Naive thymus-derived CD4-positive, alpha-beta T cell (primary cell): ENCODE data around the gene IER5L. TPM values are rescaled to one million over a fixed set of nuclear protein-coding genes. Genes with fewer than 3 reads are reported as not detected.

Experiments
- ATAC-seq: fragments of 150-1000 bp; cut with Tn5 transposase; 2 replicates; pipeline ENCODE4 v1.10.0; 2021; ENCODE audit warnings: mild to moderate bottlenecking, moderate library complexity
- CTCF ChIA-PET: fragments of 350-600 bp; sonication (Branson Sonifier 250); formaldehyde crosslinking; loops from one replicate; lab custom pipeline; 2021; ENCODE audit warnings: antibody characterized with exemption; lab: Charles Lee
- POLR2A ChIA-PET: fragments of 350-600 bp; sonication (Branson Sonifier 250); formaldehyde crosslinking; loops from one replicate; lab custom pipeline; 2021; ENCODE audit warnings: antibody characterized with exemption, inconsistent platforms; lab: Charles Lee
- DNase-seq, 9 donors: peaks; one replicate each; pipeline versions ENCODE4 v3.0.0 to v3.0.0-alpha.2; 2020 to 2022; ENCODE audit warnings: mixed read lengths in 1 of 9
- H3K27ac ChIP-seq: one replicate; pipeline ENCODE4 v1.7.0; 2013; ENCODE audit warnings: mild to moderate bottlenecking, low read depth, low read length, moderate library complexity
- H3K27me3 ChIP-seq, 2 donors: one replicate each; pipeline ENCODE4 v1.7.0; 2013; ENCODE audit warnings: low read length in 2 of 2, mild to moderate bottlenecking in 2 of 2, moderate library complexity in 2 of 2; ENCODE audit not compliant: control insufficient read depth in 2 of 2, insufficient read depth in 2 of 2
- H3K36me3 ChIP-seq, 3 experiments: 1 replicate in 2 of 3; 2 replicates in 1 of 3; pipeline ENCODE4 v1.7.0; 2013; ENCODE audit warnings: low read length in 3 of 3, mild to moderate bottlenecking in 3 of 3, moderate library complexity in 1 of 3; ENCODE audit not compliant: insufficient read depth in 3 of 3, control insufficient read depth in 2 of 3
- H3K4me1 ChIP-seq, 2 donors: one replicate each; pipeline ENCODE4 v1.7.0; 2013; ENCODE audit warnings: low read length in 2 of 2, mild to moderate bottlenecking in 2 of 2, moderate library complexity in 1 of 2; ENCODE audit not compliant: control insufficient read depth in 2 of 2, insufficient read depth in 2 of 2
- H3K4me3 ChIP-seq: 2 replicates; pipeline ENCODE4 v1.7.0; 2013; ENCODE audit warnings: mild to moderate bottlenecking, low read length
- H3K9me3 ChIP-seq, 3 experiments: 1 replicate in 2 of 3; 2 replicates in 1 of 3; pipeline ENCODE4 v1.7.0; 2013; ENCODE audit warnings: low read length in 3 of 3; ENCODE audit not compliant: control insufficient read depth in 2 of 3
- H3K27ac Mint-ChIP-seq, 9 donors: one replicate each; pipeline ENCODE4 v1.8.0; 2020 to 2022; ENCODE audit warnings: mixed read lengths in 9 of 9, mild to moderate bottlenecking in 8 of 9, moderate library complexity in 5 of 9, inconsistent platforms in 2 of 9
- H3K27me3 Mint-ChIP-seq, 5 donors: one replicate each; pipeline ENCODE4 v1.8.0; 2021 to 2022; ENCODE audit warnings: mixed read lengths in 5 of 5, mild to moderate bottlenecking in 1 of 5
- H3K36me3 Mint-ChIP-seq, 5 donors: one replicate each; pipeline ENCODE4 v1.8.0; 2020 to 2022; ENCODE audit warnings: mixed read lengths in 5 of 5, mild to moderate bottlenecking in 3 of 5, inconsistent platforms in 1 of 5
- H3K4me1 Mint-ChIP-seq, 7 donors: one replicate each; pipeline ENCODE4 v1.8.0; 2020 to 2022; ENCODE audit warnings: mixed read lengths in 7 of 7, mild to moderate bottlenecking in 3 of 7, inconsistent platforms in 1 of 7
- H3K4me3 Mint-ChIP-seq, 10 donors: one replicate each; pipeline ENCODE4 v1.8.0; 2020 to 2022; ENCODE audit warnings: mild to moderate bottlenecking in 10 of 10, mixed read lengths in 10 of 10, moderate library complexity in 6 of 10, inconsistent platforms in 2 of 10
- H3K9me3 Mint-ChIP-seq, 11 donors: one replicate each; pipeline ENCODE4 v1.8.0; 2020 to 2022; ENCODE audit warnings: mixed read lengths in 11 of 11, mild to moderate bottlenecking in 4 of 11, inconsistent platforms in 1 of 11, moderate library complexity in 1 of 11
- intact Hi-C, 2 donors: fragments of 100-400 bp; cut with micrococcal nuclease; formaldehyde crosslinking; loops; one replicate each; pipeline ENCODE4 v1.15.1; 2023
- polyA plus RNA-seq, 2 donors: library from polyadenylated mRNA; unstranded; fragments of 300-500 nt; fragmentation: Illumina TruSeq; gene quantifications; one replicate each; pipeline ENCODE4 v1.2.3, GENCODE V29; 2021
- total RNA-seq, 6 experiments: library from RNA in 5 of 6; stranded (reverse) in 5 of 6; gene quantifications; 1 replicate in 5 of 6; 2 replicates in 1 of 6; pipeline ENCODE4 v1.2.3 and lab custom pipeline; 2021 to 2026

IER5L gene
- total and polyA plus RNA-seq, 7 experiments from 2014 or later = 0.08 to 6.8 (median 3.7) TPM; not detected in 1

- Histone ChIP-seq H3K36me3 (no peaks in the 10 kb centered on the region), H3K27me3 (no peaks in the 10 kb centered on the region), H3K4me3 (peak overlapping the region; percentile 37), H3K4me1 (peaks cover 23 to 37% of the 10 kb centered on the region in 2 donors), H3K9me3 (no peaks in the 10 kb centered on the region), H3K27ac (peak overlapping the region; percentile 54)
- POLR2A ChIA-PET = interaction anchor here (0.7 to 7.4 kb wide), 4 partner anchors 11 to 31 kb away, joined by 3 to 58 read pairs (median 7); partner anchors contain the start of gene IER5L
- peak overlapping the region; percentile 70 to 93 (median 81) for H3K27ac Mint-ChIP-seq
- H3K4me1 Mint-ChIP-seq = peaks cover 20 to 48% (median 36%) of the 10 kb centered on the region in 7 donors
- CTCF ChIA-PET = interaction anchor here (0.6 to 1.2 kb wide), 4 partner anchors 15 to 403 kb away, joined by 3 to 5 read pairs (median 4); no protein-coding TSS in a partner anchor
- peaks cover 0 to 5% (median 0%) of the 10 kb centered on the region in 5 donors for H3K36me3 Mint-ChIP-seq
- intact Hi-C loops = loop anchor here in 1 of 2 donors (10.0 kb wide), 1 partner anchor 116 kb away; no protein-coding TSS in a partner anchor
- peak overlapping the region; percentile 48 to 85 (median 72) for H3K4me3 Mint-ChIP-seq
- H3K27me3 Mint-ChIP-seq = no peaks in the 10 kb centered on the region
- ATAC-seq (peak; percentile 36), DNase-seq (peak in 8 of 9 donors; percentile 10 to 44 (median 38))
- H3K9me3 Mint-ChIP-seq = no peaks in the 10 kb centered on the region
Observed at GRCh38 chr9:129208207-129209032, 30.4 kb upstream of the IER5L start.

DNA sequence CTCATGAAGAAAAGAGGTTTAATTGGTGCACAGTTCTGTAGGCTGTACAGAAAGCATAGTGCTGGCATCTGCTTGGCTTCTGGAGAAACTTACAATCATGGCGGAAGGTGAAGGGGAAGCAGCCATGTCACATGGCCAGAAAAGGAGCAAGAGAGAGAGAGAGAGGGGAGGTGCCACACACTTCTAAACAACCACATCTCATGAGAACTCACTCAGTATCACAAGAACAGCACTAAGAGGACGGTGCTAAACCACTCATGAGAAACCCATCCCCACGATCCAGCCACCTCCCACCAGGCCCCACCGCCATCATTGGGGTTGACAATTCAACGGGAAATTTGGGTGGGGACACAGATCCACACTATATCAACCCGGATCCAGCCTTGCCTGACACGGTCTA, 28.8 kb upstream of the IER5L start:
- ATAC-seq (peak; percentile 54), DNase-seq (peak in 7 of 9 donors; percentile 53 to 69 (median 61))
- intact Hi-C loops = loop anchor here in 1 of 2 donors (1.0 to 10.0 kb wide), 2 partner anchors 29 to 118 kb away; no protein-coding TSS in a partner anchor
- H3K36me3 ChIP-seq = no peaks in the 10 kb centered on the region
- peak overlapping the region; percentile 24 to 96 (median 89) for H3K27ac Mint-ChIP-seq
- H3K9me3 ChIP-seq = no peaks in the 10 kb centered on the region
- peaks cover 23 to 49% (median 36%) of the 10 kb centered on the region in 7 donors for H3K4me1 Mint-ChIP-seq
- no peaks in the 10 kb centered on the region for H3K27me3 ChIP-seq
- no peaks in the 10 kb centered on the region for H3K9me3 Mint-ChIP-seq
- H3K4me3 Mint-ChIP-seq = peak overlapping the region in 9 of 10 donors; percentile 48 to 83 (median 71)
- H3K27me3 Mint-ChIP-seq = no peaks in the 10 kb centered on the region
- POLR2A ChIA-PET = interaction anchor here (1.0 to 7.4 kb wide), 5 partner anchors 14 to 29 kb away, joined by 3 to 58 read pairs (median 3); partner anchors contain the start of gene IER5L
- H3K4me3 ChIP-seq = no peak overlapping the region
- H3K36me3 Mint-ChIP-seq = peaks cover 0 to 5% (median 0%) of the 10 kb centered on the region in 5 donors
- CTCF ChIA-PET = no interaction called here
- H3K27ac ChIP-seq = peak overlapping the region; percentile 45
- peaks cover 29 to 40% of the 10 kb centered on the region in 2 donors for H3K4me1 ChIP-seq

DNA sequence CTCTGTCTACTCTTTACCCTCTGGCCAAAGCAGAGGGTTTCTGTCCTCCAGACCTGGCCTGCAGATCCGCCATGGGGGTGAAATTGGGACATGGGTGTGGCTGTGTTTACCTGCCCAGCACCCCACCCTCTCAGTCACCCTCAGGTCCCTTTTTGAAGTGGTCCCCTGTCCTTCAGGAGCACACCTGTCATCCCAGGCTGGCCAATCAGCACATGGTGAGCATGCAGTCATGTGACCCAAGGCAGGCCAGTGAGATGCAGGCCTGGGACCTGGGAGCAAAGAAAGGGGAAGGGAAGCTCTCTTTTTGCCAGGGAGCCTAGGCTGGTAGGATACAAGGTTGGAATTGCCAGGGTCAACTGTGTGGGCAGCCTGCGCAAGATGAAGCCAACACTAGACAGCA, 28.3 kb upstream of the IER5L start:
- ATAC-seq (no peak), DNase-seq (no peak)
- H3K4me3 ChIP-seq = no peak overlapping the region
- H3K4me1 Mint-ChIP-seq = peaks cover 23 to 49% (median 33%) of the 10 kb centered on the region in 7 donors
- H3K27ac Mint-ChIP-seq = peak overlapping the region in 8 of 9 donors; percentile 39 to 96 (median 90)
- H3K9me3 Mint-ChIP-seq = no peaks in the 10 kb centered on the region
- ChIA-PET POLR2A (interaction anchor here (1.0 to 7.4 kb wide), 5 partner anchors 13 to 111 kb away, joined by 3 to 58 read pairs (median 4); partner anchors contain the start of gene IER5L), CTCF (interaction anchor here (1.2 kb wide), 1 partner anchor 29 kb away, joined by 3 read pairs; no protein-coding TSS in a partner anchor)
- no peaks in the 10 kb centered on the region for H3K9me3 ChIP-seq
- peaks cover 29 to 40% of the 10 kb centered on the region in 2 donors for H3K4me1 ChIP-seq
- H3K27me3 Mint-ChIP-seq = no peaks in the 10 kb centered on the region
- no peaks in the 10 kb centered on the region for H3K36me3 ChIP-seq
- H3K36me3 Mint-ChIP-seq = peaks cover 0 to 5% (median 0%) of the 10 kb centered on the region in 5 donors
- H3K27ac ChIP-seq = no peak overlapping the region
- H3K4me3 Mint-ChIP-seq = peak overlapping the region in 8 of 10 donors; percentile 48 to 81 (median 70)
- intact Hi-C loops = loop anchor here in 1 of 2 donors (10.0 kb wide), 1 partner anchor 118 kb away; no protein-coding TSS in a partner anchor
- no peaks in the 10 kb centered on the region for H3K27me3 ChIP-seq

GRCh38 chr9:129204840-129205239, 26.8 kb upstream of the IER5L start:
- CTCF ChIA-PET = interaction anchor here (1.2 kb wide), 1 partner anchor 31 kb away, joined by 3 read pairs; no protein-coding TSS in a partner anchor
- no peak for DNase-seq
- H3K27ac Mint-ChIP-seq = peak overlapping the region in 2 of 9 donors; percentile 5 to 48

DNA sequence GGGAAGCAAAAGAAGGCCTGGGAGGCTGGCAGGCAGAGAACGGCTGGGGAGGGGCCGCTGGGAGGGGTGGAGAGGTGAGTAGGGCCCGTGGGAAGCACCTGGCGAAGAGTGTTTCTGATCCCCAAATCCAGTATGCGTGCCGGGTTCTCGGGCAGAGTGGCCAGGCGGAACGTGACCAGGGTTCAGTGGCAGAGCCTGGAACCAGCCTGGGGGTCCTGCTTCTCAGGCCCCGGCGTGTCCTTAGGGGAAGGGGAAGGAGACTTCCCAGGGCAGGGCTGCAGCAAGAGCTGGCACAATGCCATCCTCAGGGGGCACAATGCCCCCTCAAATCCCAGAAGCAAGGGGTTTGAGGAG, 25.5 kb upstream of the IER5L start:
- Mint-ChIP-seq H3K27ac (peak overlapping the region in 6 of 9 donors; percentile 4 to 89 (median 68)), H3K9me3 (peaks cover 0 to 2% (median 0%) of the 10 kb centered on the region in 11 donors), H3K4me3 (peak overlapping the region in 8 of 10 donors; percentile 72 to 82 (median 76)), H3K27me3 (peaks cover 0 to 4% (median 0%) of the 10 kb centered on the region in 5 donors), H3K36me3 (peaks cover 0 to 5% (median 0%) of the 10 kb centered on the region in 5 donors), H3K4me1 (peaks cover 15 to 32% (median 24%) of the 10 kb centered on the region in 7 donors)
- POLR2A ChIA-PET = interaction anchor here (7.4 kb wide), 1 partner anchor 32 kb away, joined by 58 read pairs; no protein-coding TSS in a partner anchor
- Histone ChIP-seq H3K27ac (peak overlapping the region; percentile 83), H3K36me3 (no peaks in the 10 kb centered on the region), H3K27me3 (no peaks in the 10 kb centered on the region), H3K4me1 (peaks cover 27 to 30% of the 10 kb centered on the region in 2 donors), H3K9me3 (no peaks in the 10 kb centered on the region), H3K4me3 (peak overlapping the region; percentile 77)
- intact Hi-C loops = loop anchor here (2.0 to 10.0 kb wide), 4 partner anchors 33 to 121 kb away; no protein-coding TSS in a partner anchor
- DNase-seq (no peak), ATAC-seq (no peak)
- CTCF ChIA-PET = no interaction called here

More at GRCh38 chr9:129204840-129205239, 26.8 kb upstream of the IER5L start:
- Mint-ChIP-seq H3K4me3 (peak overlapping the region in 4 of 10 donors; percentile 19 to 43 (median 37)), H3K36me3 (peaks cover 0 to 5% (median 0%) of the 10 kb centered on the region in 5 donors), H3K27me3 (no peaks in the 10 kb centered on the region), H3K9me3 (peaks cover 0 to under 1% (median 0%) of the 10 kb centered on the region in 11 donors), H3K4me1 (peaks cover 24 to 42% (median 30%) of the 10 kb centered on the region in 7 donors)
- Histone ChIP-seq H3K9me3 (no peaks in the 10 kb centered on the region), H3K4me3 (no peak overlapping the region), H3K36me3 (no peaks in the 10 kb centered on the region), H3K4me1 (peaks cover 29 to 40% of the 10 kb centered on the region in 2 donors), H3K27me3 (no peaks in the 10 kb centered on the region), H3K27ac (no peak overlapping the region)
- no peak for ATAC-seq
- intact Hi-C loops = loop anchor here in 1 of 2 donors (10.0 kb wide), 1 partner anchor 120 kb away; no protein-coding TSS in a partner anchor
- POLR2A ChIA-PET = interaction anchor here (7.4 kb wide), 1 partner anchor 31 kb away, joined by 58 read pairs; no protein-coding TSS in a partner anchor
